Measurements from ENCODE around the gene DVL3. TPM values are rescaled to one million over a fixed set of nuclear protein-coding genes. Genes with fewer than 3 reads are reported as not detected.
A peak's percentile ranks its signal among the peaks of the same experiment; 100 is the strongest.

Gene DVL3
- total RNA-seq, 2 experiments from 2014 or later = 22.9 to 25.2 TPM

- Mint-ChIP-seq H3K36me3 (peaks cover 4% of the 10 kb centered on the region), H3K27me3 (no peaks in the 10 kb centered on the region), H3K9me3 (no peaks in the 10 kb centered on the region), H3K4me1 (peaks cover 2% of the 10 kb centered on the region), H3K27ac (no peak overlapping the region), H3K4me3 (no peak overlapping the region)
- no peak for DNase-seq
These were observed 12.6 kb downstream of the DVL3 start for GRCh38 chr3:184167786-184168185.

- H3K36me3 Mint-ChIP-seq = peaks cover 4% of the 10 kb centered on the region
- DNase-seq = no peak
- H3K27ac Mint-ChIP-seq = no peak overlapping the region
- H3K4me3 Mint-ChIP-seq = no peak overlapping the region
- peaks cover 2% of the 10 kb centered on the region for H3K4me1 Mint-ChIP-seq
- H3K27me3 Mint-ChIP-seq = no peaks in the 10 kb centered on the region
- H3K9me3 Mint-ChIP-seq = no peaks in the 10 kb centered on the region
These were observed 13.4 kb downstream of the DVL3 start for GRCh38 chr3:184168363-184169120.

GRCh38 chr3:184169896-184170875 lies 15.0 kb downstream of the DVL3 start:
- no peak for DNase-seq
- Mint-ChIP-seq H3K27ac (no peak overlapping the region), H3K4me3 (no peak overlapping the region), H3K9me3 (no peaks in the 10 kb centered on the region), H3K36me3 (no peaks in the 10 kb centered on the region), H3K27me3 (no peaks in the 10 kb centered on the region), H3K4me1 (peaks cover 7% of the 10 kb centered on the region)

GRCh38 chr3:184171562-184171961 lies 16.4 kb downstream of the DVL3 start:
- peak overlapping the region; percentile 36 for H3K27ac Mint-ChIP-seq

GRCh38 chr3:184172681-184173373 lies 17.6 kb downstream of the DVL3 start:
- Mint-ChIP-seq H3K4me1 (peaks cover 18% of the 10 kb centered on the region), H3K9me3 (no peaks in the 10 kb centered on the region), H3K36me3 (peaks cover 2% of the 10 kb centered on the region), H3K27ac (no peak overlapping the region), H3K27me3 (no peaks in the 10 kb centered on the region), H3K4me3 (no peak overlapping the region)
- DNase-seq = no peak

More at GRCh38 chr3:184171562-184171961, 16.4 kb downstream of the DVL3 start:
- H3K27me3 Mint-ChIP-seq = no peaks in the 10 kb centered on the region
- no peaks in the 10 kb centered on the region for H3K9me3 Mint-ChIP-seq
- H3K4me1 Mint-ChIP-seq = peaks cover 15% of the 10 kb centered on the region
- no peak overlapping the region for H3K4me3 Mint-ChIP-seq
- DNase-seq = no peak
- H3K36me3 Mint-ChIP-seq = peaks cover 2% of the 10 kb centered on the region

- no peak overlapping the region for H3K4me3 Mint-ChIP-seq
- H3K36me3 Mint-ChIP-seq = peaks cover 6% of the 10 kb centered on the region
- DNase-seq = no peak
- no peaks in the 10 kb centered on the region for H3K27me3 Mint-ChIP-seq
- H3K27ac Mint-ChIP-seq = no peak overlapping the region
- H3K4me1 Mint-ChIP-seq = peaks cover 22% of the 10 kb centered on the region
- H3K9me3 Mint-ChIP-seq = no peaks in the 10 kb centered on the region
These were observed 18.2 kb downstream of the DVL3 start for GRCh38 chr3:184173374-184173722.

- Mint-ChIP-seq H3K27me3 (no peaks in the 10 kb centered on the region), H3K4me3 (peak overlapping the region; percentile 98), H3K9me3 (no peaks in the 10 kb centered on the region), H3K36me3 (peaks cover 6% of the 10 kb centered on the region), H3K27ac (peak overlapping the region; percentile 61), H3K4me1 (peaks cover 22% of the 10 kb centered on the region)
- no peak for DNase-seq
These were observed 19.1 kb downstream of the DVL3 start for GRCh38 chr3:184174284-184174645.

- H3K4me3 Mint-ChIP-seq = peak within 1 kb of the TSS; percentile 98
- H3K36me3 Mint-ChIP-seq = peaks cover 10% of the 10 kb centered on the region
- H3K27me3 Mint-ChIP-seq = no peaks in the 10 kb centered on the region
- DNase-seq = peak; percentile 98
- H3K4me1 Mint-ChIP-seq = peaks cover 22% of the 10 kb centered on the region
- peak within 1 kb of the TSS; percentile 87 for H3K27ac Mint-ChIP-seq
- no peaks in the 10 kb centered on the region for H3K9me3 Mint-ChIP-seq
These were observed 19.7 kb downstream of the DVL3 start, which contains the start of gene AP2M1 for GRCh38 chr3:184174646-184175492. AP2M1 (plus strand) TSS chr3:184174855; CDS start chr3:184176994, 2,139 bp downstream.

- H3K4me1 Mint-ChIP-seq = peaks cover 22% of the 10 kb centered on the region
These were observed 20.3 kb downstream of the DVL3 start for GRCh38 chr3:184175506-184175905.

GRCh38 chr3:184175981-184176376 lies 20.8 kb downstream of the DVL3 start:
- no peak for DNase-seq
- no peaks in the 10 kb centered on the region for H3K9me3 Mint-ChIP-seq
- H3K4me3 Mint-ChIP-seq = peak overlapping the region; percentile 98
- no peaks in the 10 kb centered on the region for H3K27me3 Mint-ChIP-seq
- H3K27ac Mint-ChIP-seq = no peak overlapping the region
- peaks cover 22% of the 10 kb centered on the region for H3K4me1 Mint-ChIP-seq
- peaks cover 12% of the 10 kb centered on the region for H3K36me3 Mint-ChIP-seq

More at GRCh38 chr3:184175506-184175905, 20.3 kb downstream of the DVL3 start:
- H3K27ac Mint-ChIP-seq = peak overlapping the region; percentile 87
- no peaks in the 10 kb centered on the region for H3K9me3 Mint-ChIP-seq
- no peak for DNase-seq
- peaks cover 12% of the 10 kb centered on the region for H3K36me3 Mint-ChIP-seq
- no peaks in the 10 kb centered on the region for H3K27me3 Mint-ChIP-seq
- H3K4me3 Mint-ChIP-seq = peak overlapping the region; percentile 98

- DNase-seq = peak; percentile 6
- H3K9me3 Mint-ChIP-seq = no peaks in the 10 kb centered on the region
- peaks cover 12% of the 10 kb centered on the region for H3K36me3 Mint-ChIP-seq
- peak overlapping the region; percentile 98 for H3K4me3 Mint-ChIP-seq
- no peak overlapping the region for H3K27ac Mint-ChIP-seq
- H3K27me3 Mint-ChIP-seq = no peaks in the 10 kb centered on the region
- H3K4me1 Mint-ChIP-seq = peaks cover 20% of the 10 kb centered on the region
These were observed 21.5 kb downstream of the DVL3 start for GRCh38 chr3:184176377-184177330.

GRCh38 chr3:184177331-184177731 lies 22.2 kb downstream of the DVL3 start:
- no peaks in the 10 kb centered on the region for H3K9me3 Mint-ChIP-seq
- peaks cover 20% of the 10 kb centered on the region for H3K4me1 Mint-ChIP-seq
- DNase-seq = no peak
- peaks cover 12% of the 10 kb centered on the region for H3K36me3 Mint-ChIP-seq
- no peak overlapping the region for H3K27ac Mint-ChIP-seq
- H3K27me3 Mint-ChIP-seq = no peaks in the 10 kb centered on the region
- no peak overlapping the region for H3K4me3 Mint-ChIP-seq

GRCh38 chr3:184177767-184178306 lies 22.7 kb downstream of the DVL3 start:
- peaks cover 20% of the 10 kb centered on the region for H3K4me1 Mint-ChIP-seq
- DNase-seq = no peak
- peaks cover 14% of the 10 kb centered on the region for H3K36me3 Mint-ChIP-seq
- H3K4me3 Mint-ChIP-seq = no peak overlapping the region
- peak overlapping the region; percentile 50 for H3K27ac Mint-ChIP-seq
- no peaks in the 10 kb centered on the region for H3K9me3 Mint-ChIP-seq
- H3K27me3 Mint-ChIP-seq = no peaks in the 10 kb centered on the region
